Vagina (tissue), 2 donors: ENCODE measurements around the gene DTX3L. TPM values are rescaled to one million over a fixed set of nuclear protein-coding genes. Genes with fewer than 3 reads are reported as not detected.

Experiments used
- DNase-seq, 2 donors: peaks; one replicate each; pipeline ENCODE4 v3.0.0-alpha.2; 2017; ENCODE audit errors: extremely low spot score in 2 of 2
- H3K27ac ChIP-seq: fragments of 200-600 bp; sonication (generic); one replicate; pipeline ENCODE4 v1.5.1; 2019
- H3K27me3 ChIP-seq: fragments of 200-600 bp; sonication (generic); one replicate; pipeline ENCODE4 v1.5.1; 2019
- H3K36me3 ChIP-seq, 2 donors: fragments of 200-600 bp; sonication (generic); one replicate each; pipeline ENCODE4 v1.5.1; 2017 to 2019
- H3K4me1 ChIP-seq: fragments of 200-600 bp; sonication (generic); one replicate; pipeline ENCODE4 v1.5.1; 2019
- H3K4me3 ChIP-seq, 2 donors: fragments of 200-600 bp; sonication (generic); 1 replicate in 1 of 2; 2 replicates in 1 of 2; pipeline ENCODE4 v1.5.1; 2016 to 2019
- H3K9me3 ChIP-seq: fragments of 200-600 bp; sonication (generic); one replicate; pipeline ENCODE4 v1.5.1; 2019
- CTCF ChIP-seq, 3 experiments: fragments of 450-650 bp in 2 of 3; fragments of 200-600 bp in 1 of 3; sonication (generic) in 1 of 3; IDR thresholded peaks; one replicate each; pipeline ENCODE4 v1.5.1; 2017 to 2019; ENCODE audit warnings: antibody characterized with exemption in 3 of 3, mild to moderate bottlenecking in 2 of 3, moderate library complexity in 2 of 3
- POLR2A ChIP-seq, 2 donors: fragments of 450-650 bp; IDR thresholded peaks; one replicate each; pipeline ENCODE4 v1.6.1; 2017; ENCODE audit warnings: antibody characterized with exemption in 2 of 2, mild to moderate bottlenecking in 2 of 2, moderate library complexity in 2 of 2
- POLR2AphosphoS5 ChIP-seq, 2 donors: sonication (generic); formaldehyde crosslinking; IDR thresholded peaks; one replicate each; pipeline ENCODE4 v1.9.0; 2017; ENCODE audit warnings: antibody characterized with exemption in 2 of 2, mild to moderate bottlenecking in 2 of 2, low read depth in 1 of 2; ENCODE audit not compliant: insufficient read depth in 1 of 2
- intact Hi-C: fragments of 100-400 bp; cut with DNase I; formaldehyde crosslinking; loops from one replicate; pipeline ENCODE4 v1.15.1; 2023
- total RNA-seq: library from RNA; depleted of rRNA; stranded (reverse); fragments of >200 nt; gene quantifications from one replicate; pipeline ENCODE4 v1.2.3, GENCODE V29; 2016

DTX3L gene
- total RNA-seq, 1 donor from 2014 or later, result 17.7 TPM

DNA sequence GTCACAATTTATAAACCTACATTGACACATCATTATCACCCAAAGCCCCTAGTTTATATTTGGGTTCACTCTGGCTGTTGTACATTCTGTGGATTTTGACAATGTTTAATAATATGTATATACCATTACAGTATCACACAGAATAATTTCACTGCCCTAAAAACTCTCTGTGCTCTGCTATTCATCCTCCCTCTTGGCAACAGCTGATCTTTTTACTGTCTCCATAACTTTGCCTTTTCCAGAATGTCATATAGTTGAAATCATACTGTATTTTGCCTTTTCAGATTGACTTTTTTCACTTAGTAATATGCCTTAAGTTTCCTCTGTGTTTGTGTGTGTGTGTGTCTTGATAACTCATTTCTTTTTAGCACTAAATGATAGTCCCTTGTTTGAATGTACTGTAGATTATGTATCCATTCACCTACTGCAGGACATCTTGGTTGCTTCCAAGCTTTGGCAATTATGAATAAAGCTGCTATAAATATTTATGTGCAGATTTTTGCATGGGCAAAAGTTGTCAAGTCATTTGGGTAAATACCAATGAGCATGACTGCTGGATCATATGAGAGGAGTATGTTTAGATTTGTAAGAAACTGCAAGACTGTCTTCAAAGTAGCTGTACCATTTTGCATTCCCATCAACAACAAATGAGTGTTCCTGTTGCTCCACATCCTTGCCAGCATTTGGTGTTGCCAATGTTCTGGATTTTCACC lies 22.8 kb downstream of the DTX3L start:
- intact Hi-C loops, result no loop called here
- H3K4me3 ChIP-seq, result no peak overlapping the region
- DNase-seq, result no peak
- H3K4me1 ChIP-seq, result no peaks in the 10 kb centered on the region
- H3K27ac ChIP-seq, result no peak overlapping the region
- peaks cover 5% of the 10 kb centered on the region for H3K9me3 ChIP-seq
- no peaks in the 10 kb centered on the region for H3K36me3 ChIP-seq
- no peak for TF ChIP-seq CTCF (IDR thresholded peaks at IDR 0.05)
- no peak for TF ChIP-seq POLR2A (IDR thresholded peaks at IDR 0.05)
- no peak for TF ChIP-seq POLR2AphosphoS5 (IDR thresholded peaks at IDR 0.05; ENCODE audit: insufficient read depth in 1 of 2, low read depth in 1 of 2)
- H3K27me3 ChIP-seq, result no peaks in the 10 kb centered on the region

DNA sequence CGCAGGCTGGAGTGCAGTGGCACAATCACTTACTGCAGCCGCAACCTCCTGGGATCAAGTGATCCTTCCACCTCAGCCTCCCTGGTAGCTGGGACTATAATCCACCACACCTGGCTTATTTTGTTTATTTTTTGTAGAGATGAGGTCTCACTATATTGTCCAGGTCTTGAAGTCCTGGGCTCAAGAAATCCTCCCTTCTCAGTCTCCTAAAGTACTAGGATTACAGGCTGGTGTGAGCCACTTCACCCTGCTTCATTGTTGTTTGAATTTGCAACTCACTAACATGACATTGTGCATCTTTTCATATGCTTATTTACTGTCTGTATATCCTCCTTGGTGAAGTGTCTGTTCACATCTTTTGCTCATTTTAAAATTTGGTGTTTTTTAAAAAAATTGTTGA lies 23.4 kb downstream of the DTX3L start:
- no peak for DNase-seq
- intact Hi-C loops, result no loop called here
- Histone ChIP-seq H3K27ac (no peak overlapping the region), H3K4me1 (no peaks in the 10 kb centered on the region), H3K36me3 (no peaks in the 10 kb centered on the region), H3K27me3 (no peaks in the 10 kb centered on the region), H3K9me3 (no peaks in the 10 kb centered on the region), H3K4me3 (no peak overlapping the region)
- TF ChIP-seq CTCF (IDR thresholded peaks at IDR 0.05), result no peak
- no peak for TF ChIP-seq POLR2A (IDR thresholded peaks at IDR 0.05)

GRCh38 chr3:122589297-122589696 lies 25.2 kb downstream of the DTX3L start:
- DNase-seq, result no peak
- TF ChIP-seq POLR2A (IDR thresholded peaks at IDR 0.05) (no peak), POLR2AphosphoS5 (IDR thresholded peaks at IDR 0.05; ENCODE audit: insufficient read depth in 1 of 2, low read depth in 1 of 2) (no peak), CTCF (IDR thresholded peaks at IDR 0.05) (no peak)
- H3K27ac ChIP-seq, result no peak overlapping the region
- H3K36me3 ChIP-seq, result no peaks in the 10 kb centered on the region
- no peak overlapping the region for H3K4me3 ChIP-seq
- H3K4me1 ChIP-seq, result no peaks in the 10 kb centered on the region
- no peaks in the 10 kb centered on the region for H3K27me3 ChIP-seq
- intact Hi-C loops, result no loop called here
- no peaks in the 10 kb centered on the region for H3K9me3 ChIP-seq

- intact Hi-C loops, result no loop called here
- no peaks in the 10 kb centered on the region for H3K9me3 ChIP-seq
- no peaks in the 10 kb centered on the region for H3K36me3 ChIP-seq
- no peaks in the 10 kb centered on the region for H3K4me1 ChIP-seq
- TF ChIP-seq POLR2AphosphoS5 (IDR thresholded peaks at IDR 0.05; ENCODE audit: insufficient read depth in 1 of 2, low read depth in 1 of 2), result no peak
- no peak for DNase-seq
- no peak overlapping the region for H3K27ac ChIP-seq
- no peak overlapping the region for H3K4me3 ChIP-seq
- H3K27me3 ChIP-seq, result no peaks in the 10 kb centered on the region
Observed at GRCh38 chr3:122590610-122591009, 26.5 kb downstream of the DTX3L start.

GRCh38 chr3:122594025-122594424 lies 29.9 kb downstream of the DTX3L start:
- Histone ChIP-seq H3K4me3 (no peak overlapping the region), H3K27me3 (no peaks in the 10 kb centered on the region), H3K27ac (no peak overlapping the region), H3K9me3 (no peaks in the 10 kb centered on the region), H3K36me3 (no peaks in the 10 kb centered on the region), H3K4me1 (no peaks in the 10 kb centered on the region)
- intact Hi-C loops, result no loop called here
- no peak for DNase-seq
- TF ChIP-seq CTCF (IDR thresholded peaks at IDR 0.05), result no peak
- TF ChIP-seq POLR2A (IDR thresholded peaks at IDR 0.05), result no peak
- TF ChIP-seq POLR2AphosphoS5 (IDR thresholded peaks at IDR 0.05; ENCODE audit: insufficient read depth in 1 of 2, low read depth in 1 of 2), result no peak
